Osteocyte (in vitro differentiated cells): ENCODE measurements around the gene NEMP1. TPM values are rescaled to one million over a fixed set of nuclear protein-coding genes. Genes with fewer than 3 reads are reported as not detected.
"Not testable (repeated sequence)": the region's sequence is repeated elsewhere in the genome, so short reads cannot be mapped to it uniquely, and the experiment has no call there.

Source experiments
- DNase-seq: peaks from one replicate; pipeline ENCODE4 v3.0.0; 2021; ENCODE audit warnings: mixed read lengths; ENCODE audit not compliant: unreplicated experiment; ENCODE audit errors: extremely low spot score
- H3K27ac Mint-ChIP-seq: one replicate; pipeline ENCODE4 v1.8.0; 2021; ENCODE audit warnings: mild to moderate bottlenecking, mixed read lengths; ENCODE audit not compliant: unreplicated experiment
- H3K27me3 Mint-ChIP-seq: one replicate; pipeline ENCODE4 v1.8.0; 2021; ENCODE audit warnings: mixed read lengths; ENCODE audit not compliant: unreplicated experiment
- H3K36me3 Mint-ChIP-seq: one replicate; pipeline ENCODE4 v1.8.0; 2021; ENCODE audit warnings: mixed read lengths; ENCODE audit not compliant: unreplicated experiment
- H3K4me1 Mint-ChIP-seq: one replicate; pipeline ENCODE4 v1.8.0; 2021; ENCODE audit warnings: mixed read lengths; ENCODE audit not compliant: unreplicated experiment
- H3K4me3 Mint-ChIP-seq: one replicate; pipeline ENCODE4 v1.8.0; 2021; ENCODE audit warnings: mild to moderate bottlenecking, moderate library complexity, mixed read lengths; ENCODE audit not compliant: unreplicated experiment
- H3K9me3 Mint-ChIP-seq: one replicate; pipeline ENCODE4 v1.8.0; 2021; ENCODE audit warnings: mixed read lengths; ENCODE audit not compliant: unreplicated experiment
- total RNA-seq: library from RNA; stranded (reverse); gene quantifications from 2 replicates; pipeline ENCODE4 v1.2.1, GENCODE V29; 2021
- TF ChIP-seq, protein P1 (sequence below): fragments of 200-600 bp; sonication (generic); IDR thresholded peaks from 2 replicates; pipeline ENCODE4 v1.5.0; 2021; ENCODE audit warnings: antibody characterized with exemption, mild to moderate bottlenecking, moderate library complexity

The NEMP1 gene
- total RNA-seq, 1 donor from 2014 or later: 12.1 TPM

DNA sequence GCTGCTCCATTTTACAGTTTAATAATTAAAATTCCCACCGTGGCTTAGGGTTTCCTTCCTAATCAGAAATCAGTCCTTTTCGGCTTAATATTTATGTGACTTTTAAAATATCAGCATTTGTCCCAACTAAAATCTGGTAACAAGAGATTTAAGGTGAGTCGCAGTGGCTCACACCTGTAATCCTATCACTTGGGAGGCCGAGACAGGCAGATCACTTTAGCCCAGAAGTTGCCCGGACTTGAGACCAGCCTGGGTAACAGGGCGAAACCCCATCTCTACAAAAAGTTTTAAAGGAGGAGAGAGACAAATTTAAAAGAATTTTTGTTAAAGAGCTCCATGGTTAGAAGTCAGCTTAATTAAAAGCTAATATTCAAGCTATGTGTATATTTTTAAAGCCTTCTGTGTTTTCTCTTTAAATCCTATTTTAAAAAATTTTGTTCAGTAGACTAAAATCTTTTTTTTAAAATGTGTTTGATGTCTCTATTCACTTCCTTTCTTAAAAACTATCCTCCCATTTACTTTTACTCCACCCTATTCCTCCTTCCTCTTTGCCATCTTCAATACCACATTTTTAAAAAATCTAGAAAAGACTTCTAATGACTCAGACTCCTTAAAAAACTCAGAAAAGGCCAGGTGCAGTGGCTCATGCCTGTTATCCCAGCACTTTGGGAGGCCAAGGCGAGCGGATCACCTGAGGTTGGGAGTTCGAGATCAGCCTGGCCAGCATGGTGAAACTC is 58.4 kb downstream of the NEMP1 start:
- Mint-ChIP-seq H3K9me3 (no peaks in the 10 kb centered on the region), H3K4me1 (no peaks in the 10 kb centered on the region), H3K36me3 (no peaks in the 10 kb centered on the region), H3K27ac (no peak overlapping the region), H3K4me3 (no peak overlapping the region), H3K27me3 (peaks cover 28% of the 10 kb centered on the region)
- TF ChIP-seq, protein P1, sequence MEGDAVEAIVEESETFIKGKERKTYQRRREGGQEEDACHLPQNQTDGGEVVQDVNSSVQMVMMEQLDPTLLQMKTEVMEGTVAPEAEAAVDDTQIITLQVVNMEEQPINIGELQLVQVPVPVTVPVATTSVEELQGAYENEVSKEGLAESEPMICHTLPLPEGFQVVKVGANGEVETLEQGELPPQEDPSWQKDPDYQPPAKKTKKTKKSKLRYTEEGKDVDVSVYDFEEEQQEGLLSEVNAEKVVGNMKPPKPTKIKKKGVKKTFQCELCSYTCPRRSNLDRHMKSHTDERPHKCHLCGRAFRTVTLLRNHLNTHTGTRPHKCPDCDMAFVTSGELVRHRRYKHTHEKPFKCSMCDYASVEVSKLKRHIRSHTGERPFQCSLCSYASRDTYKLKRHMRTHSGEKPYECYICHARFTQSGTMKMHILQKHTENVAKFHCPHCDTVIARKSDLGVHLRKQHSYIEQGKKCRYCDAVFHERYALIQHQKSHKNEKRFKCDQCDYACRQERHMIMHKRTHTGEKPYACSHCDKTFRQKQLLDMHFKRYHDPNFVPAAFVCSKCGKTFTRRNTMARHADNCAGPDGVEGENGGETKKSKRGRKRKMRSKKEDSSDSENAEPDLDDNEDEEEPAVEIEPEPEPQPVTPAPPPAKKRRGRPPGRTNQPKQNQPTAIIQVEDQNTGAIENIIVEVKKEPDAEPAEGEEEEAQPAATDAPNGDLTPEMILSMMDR: no peak
- DNase-seq: no peak

DNA sequence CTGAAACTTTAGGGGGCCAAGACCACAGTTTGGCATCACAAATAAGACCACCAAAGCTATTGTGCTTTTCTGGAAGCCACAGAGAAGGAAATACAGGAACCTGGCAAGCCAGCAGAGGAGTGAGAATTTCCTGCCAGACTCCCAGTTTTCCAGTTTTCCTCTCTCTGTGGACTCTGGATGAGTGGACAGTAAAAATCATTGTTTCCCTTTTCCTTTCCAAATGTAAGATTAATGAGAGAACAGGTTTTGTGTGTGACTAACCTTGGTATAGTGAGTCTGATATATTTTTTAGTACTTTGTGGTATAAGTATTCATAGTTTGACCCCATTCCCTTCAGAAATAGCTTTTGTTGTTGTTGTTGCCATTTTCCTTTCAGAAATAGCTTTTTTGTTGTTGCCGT is 59.7 kb downstream of the NEMP1 start:
- Mint-ChIP-seq H3K4me1 (no peaks in the 10 kb centered on the region), H3K36me3 (no peaks in the 10 kb centered on the region), H3K4me3 (no peak overlapping the region), H3K27ac (no peak overlapping the region), H3K9me3 (no peaks in the 10 kb centered on the region), H3K27me3 (peaks cover 31% of the 10 kb centered on the region)
- DNase-seq: no peak
- TF ChIP-seq, protein P1: no peak

DNA sequence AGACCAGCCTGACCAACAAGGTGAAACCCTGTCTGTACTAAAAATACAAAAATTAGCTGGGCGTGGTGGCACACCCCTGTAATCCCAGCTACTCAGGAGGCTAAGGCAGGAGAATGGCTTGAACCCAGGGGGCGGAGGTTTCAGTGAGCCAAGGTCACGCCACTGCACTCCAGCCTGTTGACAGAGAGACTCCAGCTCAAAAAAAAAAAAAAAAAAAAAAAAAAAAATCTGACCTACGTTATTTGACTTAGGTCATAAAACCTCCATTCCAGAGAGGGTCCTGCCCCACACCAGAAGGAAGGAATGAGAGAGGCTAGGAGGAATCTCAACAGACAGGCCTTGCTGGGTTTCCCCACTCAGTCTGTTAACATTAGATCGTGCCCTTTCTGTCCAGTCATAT is 60.2 kb downstream of the NEMP1 start:
- not testable (repeated sequence) for H3K27ac Mint-ChIP-seq

DNA sequence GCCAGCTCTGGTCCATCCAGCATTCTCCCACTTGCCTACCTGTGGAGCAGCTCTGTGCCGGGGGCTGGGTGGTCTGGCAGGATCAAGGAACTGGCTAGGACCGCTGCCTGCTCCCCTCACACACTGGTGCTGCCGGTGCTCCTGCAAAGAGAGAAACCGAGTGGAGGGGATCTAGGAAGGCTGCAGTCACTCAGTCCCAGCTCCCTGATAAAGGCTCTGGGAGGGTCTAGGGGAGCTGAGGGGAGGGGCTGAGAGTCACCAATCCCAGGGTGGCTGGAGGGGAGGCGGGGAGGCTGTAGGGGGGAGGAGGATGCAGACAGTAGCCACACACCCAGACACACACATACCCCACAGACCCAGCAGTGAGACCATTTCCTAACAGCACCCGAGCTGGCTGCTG is 62.2 kb downstream of the NEMP1 start, which contains the start of gene TAC3:
Gene TAC3 (minus strand): TSS at position 182 of the 400 bp plus-strand sequence. CDS start 732 bp downstream, outside the sequence.
- H3K27me3 Mint-ChIP-seq: peaks cover 48% of the 10 kb centered on the region
- TF ChIP-seq, protein P1: no peak
- no peak for DNase-seq
- no peaks in the 10 kb centered on the region for H3K9me3 Mint-ChIP-seq
- H3K4me3 Mint-ChIP-seq: no peak within 1 kb of the TSS
- no peak within 1 kb of the TSS for H3K27ac Mint-ChIP-seq
- no peaks in the 10 kb centered on the region for H3K36me3 Mint-ChIP-seq
- H3K4me1 Mint-ChIP-seq: no peaks in the 10 kb centered on the region

More for the DNA sequence above, 60.2 kb downstream of the NEMP1 start:
- H3K27me3 Mint-ChIP-seq: peaks cover 35% of the 10 kb centered on the region
- not testable (repeated sequence) for H3K36me3 Mint-ChIP-seq, DNase-seq, H3K4me1 Mint-ChIP-seq, H3K4me3 Mint-ChIP-seq, H3K9me3 Mint-ChIP-seq

DNA sequence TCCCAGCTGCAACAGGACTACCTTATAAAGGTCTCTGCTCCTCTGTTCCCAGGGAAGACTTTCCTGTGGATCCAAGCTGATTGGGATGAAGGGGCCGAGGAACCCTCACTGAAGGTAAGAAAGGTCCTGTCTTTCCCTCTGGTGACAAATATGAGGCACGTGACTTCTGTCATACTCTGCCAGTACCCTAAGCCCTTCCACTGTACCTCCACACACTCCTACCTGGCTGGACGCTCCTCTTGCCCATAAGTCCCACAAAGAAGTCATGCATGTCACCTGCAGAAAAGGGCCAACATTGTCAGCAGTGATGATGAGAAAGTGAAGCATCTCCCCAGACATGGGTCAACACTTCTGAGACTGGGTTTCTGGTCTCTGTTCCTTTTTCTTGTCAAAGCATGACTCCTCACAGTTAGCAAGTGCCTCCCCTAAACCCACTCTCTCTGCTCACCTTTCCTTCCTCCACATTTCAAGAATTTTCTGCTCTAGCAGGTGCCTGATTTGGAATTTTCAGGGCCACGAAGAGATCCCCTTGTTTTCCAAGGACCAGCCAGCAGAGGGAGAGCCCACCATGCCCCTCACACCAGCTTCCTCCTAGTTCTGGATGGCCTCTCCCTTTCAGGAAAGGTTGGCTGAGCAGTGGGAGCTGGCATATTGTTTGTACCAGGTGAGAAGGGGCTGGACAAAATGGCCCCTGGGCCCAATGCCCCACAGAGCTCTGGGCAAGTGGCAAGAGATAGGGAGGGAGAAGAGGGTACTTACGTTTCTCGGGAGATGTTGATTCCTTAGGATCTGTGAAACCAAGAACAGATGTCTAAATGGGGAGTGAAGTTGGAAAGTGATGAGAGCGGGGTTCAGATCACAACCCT is 65.8 kb downstream of the NEMP1 start:
- Mint-ChIP-seq H3K27ac (no peak overlapping the region), H3K4me1 (peaks cover 7% of the 10 kb centered on the region), H3K4me3 (no peak overlapping the region)

More for the DNA sequence above, 65.8 kb downstream of the NEMP1 start:
- Mint-ChIP-seq H3K9me3 (no peaks in the 10 kb centered on the region), H3K27me3 (peaks cover 45% of the 10 kb centered on the region), H3K36me3 (no peaks in the 10 kb centered on the region)
- TF ChIP-seq, protein P1: no peak
- no peak for DNase-seq
